BJ (cell line): ENCODE measurements around the gene SPDYE6. TPM values are rescaled to one million over a fixed set of nuclear protein-coding genes. Genes with fewer than 3 reads are reported as not detected.
"Not testable (repeated sequence)": the region's sequence is repeated elsewhere in the genome, so short reads cannot be mapped to it uniquely, and the experiment has no call there.

Experiments used
- CTCF ChIA-PET: fragments of 350-600 bp; formaldehyde crosslinking; extraction: SDS; loops from one replicate; lab custom pipeline; 2021; ENCODE audit warnings: antibody characterized with exemption, inconsistent platforms; lab: Yijun Ruan, JAX
- POLR2A ChIA-PET: fragments of 300-600 bp; sonication (Branson Sonifier 250); formaldehyde crosslinking; extraction: SDS; loops from one replicate; lab custom pipeline; 2021; ENCODE audit warnings: antibody characterized with exemption; lab: Charles Lee
- DNase-seq: peaks from one replicate; pipeline ENCODE4 v3.0.0-alpha.2; 2011; ENCODE audit warnings: low read depth
- H3K27me3 ChIP-seq: 2 replicates; pipeline ENCODE4 v1.6.0; 2011; ENCODE audit warnings: low read length; ENCODE audit not compliant: control insufficient read depth, insufficient read depth
- H3K36me3 ChIP-seq: 2 replicates; pipeline ENCODE4 v1.5.1; 2011; ENCODE audit warnings: low read length; ENCODE audit not compliant: control insufficient read depth, insufficient read depth
- H3K4me3 ChIP-seq: 2 replicates; pipeline ENCODE4 v1.5.1; 2011; ENCODE audit warnings: low read depth, mild to moderate bottlenecking, control low read depth, low read length
- polyA plus RNA-seq: library from polyadenylated mRNA; depleted of rRNA; stranded (reverse); fragments of >200 nt; gene quantifications from 2 replicates; pipeline ENCODE4 v1.2.3, GENCODE V29; 2011
- TF ChIP-seq, protein P1 (sequence below): IDR thresholded peaks from 2 replicates; pipeline ENCODE4 v1.5.1; 2011; ENCODE audit warnings: low read depth, mild to moderate bottlenecking, control low read depth, inconsistent platforms, low read length, moderate library complexity; ENCODE audit not compliant: insufficient read depth

Gene SPDYE6
- polyA plus RNA-seq, 1 experiment = not detected

DNA sequence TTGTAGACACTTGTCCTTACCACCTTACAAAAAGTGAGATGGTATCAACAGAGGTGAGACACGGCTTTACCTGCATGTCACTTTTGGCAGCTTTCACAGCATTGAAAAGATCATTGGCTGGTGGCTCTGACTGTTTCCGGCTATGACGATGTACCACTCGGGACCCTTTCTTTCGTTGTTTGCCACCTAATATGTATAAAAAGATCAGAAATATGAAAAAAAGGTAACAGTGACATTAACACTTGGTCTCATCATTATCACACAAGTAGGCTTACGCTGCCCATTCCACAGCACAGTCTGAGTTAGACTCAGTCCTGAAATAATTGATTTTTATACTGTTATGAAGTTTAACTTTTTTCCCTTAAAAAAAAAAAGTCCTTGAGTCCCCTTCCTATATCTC lies 29.1 kb downstream of the SPDYE6 start:
- DNase-seq, H3K36me3 ChIP-seq, CTCF ChIA-PET, H3K4me3 ChIP-seq, POLR2A ChIA-PET, H3K27me3 ChIP-seq: not testable (repeated sequence)

- ChIA-PET POLR2A (no interaction called here), CTCF (no interaction called here)
Measured at GRCh38 chr7:102326157-102326889, 29.9 kb downstream of the SPDYE6 start.

GRCh38 chr7:102325106-102325505 lies 31.1 kb downstream of the SPDYE6 start:
- H3K4me3 ChIP-seq, H3K27me3 ChIP-seq, POLR2A ChIA-PET, DNase-seq, H3K36me3 ChIP-seq, CTCF ChIA-PET: not testable (repeated sequence)

More at GRCh38 chr7:102326157-102326889, 29.9 kb downstream of the SPDYE6 start:
- TF ChIP-seq, protein P1, sequence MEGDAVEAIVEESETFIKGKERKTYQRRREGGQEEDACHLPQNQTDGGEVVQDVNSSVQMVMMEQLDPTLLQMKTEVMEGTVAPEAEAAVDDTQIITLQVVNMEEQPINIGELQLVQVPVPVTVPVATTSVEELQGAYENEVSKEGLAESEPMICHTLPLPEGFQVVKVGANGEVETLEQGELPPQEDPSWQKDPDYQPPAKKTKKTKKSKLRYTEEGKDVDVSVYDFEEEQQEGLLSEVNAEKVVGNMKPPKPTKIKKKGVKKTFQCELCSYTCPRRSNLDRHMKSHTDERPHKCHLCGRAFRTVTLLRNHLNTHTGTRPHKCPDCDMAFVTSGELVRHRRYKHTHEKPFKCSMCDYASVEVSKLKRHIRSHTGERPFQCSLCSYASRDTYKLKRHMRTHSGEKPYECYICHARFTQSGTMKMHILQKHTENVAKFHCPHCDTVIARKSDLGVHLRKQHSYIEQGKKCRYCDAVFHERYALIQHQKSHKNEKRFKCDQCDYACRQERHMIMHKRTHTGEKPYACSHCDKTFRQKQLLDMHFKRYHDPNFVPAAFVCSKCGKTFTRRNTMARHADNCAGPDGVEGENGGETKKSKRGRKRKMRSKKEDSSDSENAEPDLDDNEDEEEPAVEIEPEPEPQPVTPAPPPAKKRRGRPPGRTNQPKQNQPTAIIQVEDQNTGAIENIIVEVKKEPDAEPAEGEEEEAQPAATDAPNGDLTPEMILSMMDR = no peak
- Histone ChIP-seq H3K27me3 (no peaks in the 10 kb centered on the region), H3K4me3 (no peak overlapping the region), H3K36me3 (no peaks in the 10 kb centered on the region)
- no peak for DNase-seq

DNA sequence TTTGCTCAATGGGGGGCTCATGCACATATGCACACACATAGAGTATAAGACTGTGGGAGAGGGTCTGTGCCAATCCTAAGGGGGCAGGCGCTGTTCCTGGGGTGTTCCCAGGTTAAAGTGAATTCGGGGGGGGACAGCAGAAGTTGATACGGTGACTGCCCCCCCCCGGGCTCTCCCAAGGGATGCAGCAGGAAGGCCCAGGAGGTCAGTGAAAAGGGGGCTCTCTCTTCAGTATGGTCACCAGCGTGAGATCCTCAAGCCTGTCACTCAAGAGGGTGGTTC lies 32.4 kb downstream of the SPDYE6 start:
- TF ChIP-seq, protein P1 = no peak
- H3K4me3 ChIP-seq = no peak overlapping the region
- ChIA-PET CTCF (no interaction called here), POLR2A (interaction anchor here (0.6 kb wide), 1 partner anchor 8 kb away, joined by 3 read pairs; no protein-coding TSS in a partner anchor)
- DNase-seq = no peak
- no peaks in the 10 kb centered on the region for H3K36me3 ChIP-seq
- H3K27me3 ChIP-seq = no peaks in the 10 kb centered on the region

DNA sequence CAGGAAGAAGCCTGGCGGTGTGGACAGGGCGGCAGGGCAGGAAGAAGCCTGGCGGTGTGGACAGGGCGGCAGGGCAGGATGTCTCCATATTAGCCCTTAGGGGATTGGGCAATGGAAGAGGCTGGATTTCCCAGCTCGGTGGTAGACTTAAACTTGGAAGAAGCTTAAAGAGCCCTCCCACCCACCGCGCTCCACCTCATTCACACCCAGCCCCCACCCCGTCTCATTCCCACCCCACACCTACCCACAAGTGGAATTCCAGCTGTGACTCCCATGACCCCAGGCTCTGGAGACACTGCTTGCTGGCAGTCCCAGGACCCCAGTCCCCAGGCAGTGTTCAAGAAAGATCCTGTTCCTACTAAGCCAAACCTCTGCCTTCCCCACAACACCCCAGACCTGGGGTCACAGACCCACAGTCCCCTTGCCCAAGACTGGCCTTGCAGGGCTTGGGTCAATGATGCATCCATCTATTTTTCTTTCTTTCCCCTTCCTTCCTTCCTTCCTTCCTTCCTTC lies 34.0 kb downstream of the SPDYE6 start:
- POLR2A ChIA-PET = no interaction called here
- no peak for DNase-seq
- CTCF ChIA-PET = no interaction called here

GRCh38 chr7:102321351-102322201 lies 34.7 kb downstream of the SPDYE6 start:
- Histone ChIP-seq H3K27me3 (no peaks in the 10 kb centered on the region), H3K4me3 (no peak overlapping the region), H3K36me3 (no peaks in the 10 kb centered on the region)
- TF ChIP-seq, protein P1 = no peak
- no peak for DNase-seq
- POLR2A ChIA-PET = no interaction called here
- CTCF ChIA-PET = no interaction called here

More for the DNA sequence above, 34.0 kb downstream of the SPDYE6 start:
- H3K4me3 ChIP-seq = no peak overlapping the region
- TF ChIP-seq, protein P1 = no peak
- no peaks in the 10 kb centered on the region for H3K27me3 ChIP-seq
- no peaks in the 10 kb centered on the region for H3K36me3 ChIP-seq
